HepG2 (cell line): Measurements from ENCODE around the gene PLA2G4B. TPM values are rescaled to one million over a fixed set of nuclear protein-coding genes. Genes with fewer than 3 reads are reported as not detected.

Experiments used
- ATAC-seq: fragments of 200-7000 bp; cut with Tn5 transposase; 3 replicates; pipeline ENCODE4 v1.9.1; 2020; ENCODE audit warnings: mild to moderate bottlenecking, moderate library complexity
- BruUV-seq: library from RNA; stranded (reverse); fragments of 400-500 nt; replicated peaks from 2 replicates; lab custom pipeline; 2021; lab: Mats Ljungman, UMichigan
- CTCF ChIA-PET: fragments of 300-600 bp; formaldehyde crosslinking; extraction: SDS; loops from one replicate; lab custom pipeline; 2021; ENCODE audit warnings: low total read pairs, inconsistent platforms, low intra/inter-chr PET ratio; lab: Yijun Ruan, JAX
- POLR2A ChIA-PET: fragments of 350-600 bp; sonication (Branson Sonifier 250); formaldehyde crosslinking; loops from one replicate; lab custom pipeline; 2020; ENCODE audit warnings: antibody characterized with exemption, inconsistent platforms; lab: Yijun Ruan, JAX
- DNase-seq: peaks from one replicate; pipeline ENCODE4 v3.0.0-alpha.2; 2015; ENCODE audit warnings: low spot score
- FAIRE-seq: peaks from 3 replicates; lab custom pipeline; 2011; peaks lifted over from hg19 to GRCh38; lab: Jason Lieb, UNC
- H2AFZ ChIP-seq: one replicate; pipeline ENCODE4 v1.6.1; 2011; ENCODE audit warnings: low read length, inconsistent platforms
- H3K27ac ChIP-seq: fragments of 300-600 bp; 3 replicates; pipeline ENCODE4 v1.8.0; 2011; ENCODE audit warnings: mixed run types, mild to moderate bottlenecking, mixed read lengths, low read length, inconsistent platforms; ENCODE audit not compliant: insufficient read depth; ENCODE audit errors: extremely low read length
- H3K27me3 ChIP-seq, 2 experiments: fragments of 200-600 bp in 1 of 2; 2 replicates in 1 of 2; 3 replicates in 1 of 2; pipeline versions ENCODE4 v1.6.0 to v1.8.0; 2011; ENCODE audit warnings: low read length in 2 of 2, mild to moderate bottlenecking in 2 of 2, moderate library complexity in 2 of 2, inconsistent platforms in 1 of 2; ENCODE audit not compliant: insufficient read depth in 2 of 2, control insufficient read depth in 1 of 2
- H3K36me3 ChIP-seq, 2 experiments: fragments of 200-600 bp in 1 of 2; replicated peaks in 1 of 2; 2 replicates in 1 of 2; 3 replicates in 1 of 2; pipeline versions ENCODE4 v1.5.1 to v1.8.0; 2011; ENCODE audit warnings: low read length in 2 of 2, inconsistent platforms in 1 of 2; ENCODE audit not compliant: insufficient read depth in 2 of 2, control insufficient read depth in 1 of 2
- H3K4me1 ChIP-seq: 2 replicates; pipeline ENCODE4 v1.5.1; 2012; ENCODE audit warnings: low read length, inconsistent platforms; ENCODE audit not compliant: insufficient read depth
- H3K4me2 ChIP-seq: 2 replicates; pipeline ENCODE4 v1.6.0; 2011; ENCODE audit warnings: low read depth, low read length, inconsistent platforms
- H3K4me3 ChIP-seq, 3 experiments: fragments of 200-600 bp in 1 of 3; sonication (generic), shearing (Covaris generic) in 1 of 3; replicated peaks in 1 of 3; 2 replicates each; pipeline ENCODE4 v1.5.1; 2011 to 2016; ENCODE audit warnings: low read length in 3 of 3, inconsistent platforms in 2 of 3, low read depth in 2 of 3, mild to moderate bottlenecking in 2 of 3, control low read depth in 1 of 3, mixed read lengths in 1 of 3; ENCODE audit not compliant: insufficient read depth in 1 of 3
- H3K79me2 ChIP-seq: one replicate; pipeline ENCODE4 v1.6.1; 2011; ENCODE audit warnings: low read length, inconsistent platforms; ENCODE audit not compliant: insufficient read depth
- H3K9ac ChIP-seq: 2 replicates; pipeline ENCODE4 v1.6.0; 2011; ENCODE audit warnings: mild to moderate bottlenecking, low read depth, low read length, inconsistent platforms; ENCODE audit not compliant: insufficient read depth
- H3K9me3 ChIP-seq: 2 replicates; pipeline ENCODE4 v1.5.1; 2012; ENCODE audit warnings: mild to moderate bottlenecking, low read length
- H4K20me1 ChIP-seq: 2 replicates; pipeline ENCODE4 v1.6.0; 2011; ENCODE audit warnings: inconsistent platforms, mild to moderate bottlenecking, low read length, moderate library complexity; ENCODE audit not compliant: insufficient read depth
- ATM ChIP-seq: fragments of 450-650 bp; IDR thresholded peaks from 2 replicates; pipeline ENCODE4 v1.7.1; 2017; ENCODE audit warnings: mild to moderate bottlenecking, borderline replicate concordance
- CERS6 ChIP-seq: sonication (generic); formaldehyde crosslinking; IDR thresholded peaks from 2 replicates; pipeline ENCODE4 v1.5.0; 2020; ENCODE audit warnings: missing genetic modification reagents
- CREBL2 ChIP-seq: sonication (generic); formaldehyde crosslinking; IDR thresholded peaks from 2 replicates; pipeline ENCODE4 v1.8.1; 2023; ENCODE audit warnings: missing genetic modification reagents, mild to moderate bottlenecking, borderline replicate concordance
- FOXA1 ChIP-seq, 2 experiments: fragments of 450-650 bp in 1 of 2; sonication (generic) in 1 of 2; formaldehyde crosslinking in 1 of 2; IDR thresholded peaks; 2 replicates each; pipeline versions ENCODE4 v1.4.0 to v1.6.1; 2016 to 2020; ENCODE audit warnings: missing genetic modification reagents in 1 of 2
- HIC2 ChIP-seq: sonication (generic); formaldehyde crosslinking; IDR thresholded peaks from 2 replicates; pipeline ENCODE4 v1.9.0; 2022; ENCODE audit warnings: low read depth, missing genetic modification reagents
- HIVEP1 ChIP-seq: sonication (generic); formaldehyde crosslinking; IDR thresholded peaks from 2 replicates; pipeline ENCODE4 v1.4.0; 2020; ENCODE audit warnings: mild to moderate bottlenecking, missing genetic modification reagents
- PHF8 ChIP-seq: sonication (generic); formaldehyde crosslinking; IDR thresholded peaks from 2 replicates; pipeline ENCODE4 v1.5.0; 2020; ENCODE audit warnings: missing genetic modification reagents
- PLSCR1 ChIP-seq: sonication (generic); formaldehyde crosslinking; IDR thresholded peaks from 2 replicates; pipeline ENCODE4 v1.5.0; 2020; ENCODE audit warnings: missing genetic modification reagents, mild to moderate bottlenecking, borderline replicate concordance
- SIN3B ChIP-seq: fragments of 150-350 bp; IDR thresholded peaks from 2 replicates; pipeline ENCODE4 v1.6.1; 2014; ENCODE audit warnings: low read length
- SMC3 ChIP-seq: IDR thresholded peaks from 2 replicates; pipeline ENCODE4 v1.6.1; 2011; ENCODE audit warnings: low read length, improper control_type of control experiment
- ZMYM4 ChIP-seq: sonication (generic); formaldehyde crosslinking; IDR thresholded peaks from 2 replicates; pipeline ENCODE4 v1.8.1; 2023; ENCODE audit warnings: mild to moderate bottlenecking, missing genetic modification reagents
- ZNF557 ChIP-seq: sonication (generic); formaldehyde crosslinking; IDR thresholded peaks from 2 replicates; pipeline ENCODE4 v1.4.0; 2020; ENCODE audit warnings: missing genetic modification reagents
- ZNF652 ChIP-seq: IDR thresholded peaks from 2 replicates; pipeline ENCODE4 v1.6.1; 2016; ENCODE audit warnings: low read depth, borderline replicate concordance
- ZNF784 ChIP-seq: sonication (generic); formaldehyde crosslinking; IDR thresholded peaks from 2 replicates; pipeline ENCODE4 v1.5.1; 2020; ENCODE audit warnings: missing genetic modification reagents, mild to moderate bottlenecking, borderline replicate concordance
- ZSCAN30 ChIP-seq: sonication (generic); formaldehyde crosslinking; IDR thresholded peaks from 2 replicates; pipeline ENCODE4 v1.5.0; 2020; ENCODE audit warnings: mild to moderate bottlenecking, missing genetic modification reagents
- WGBS: methylation state at CpG from one replicate; pipeline ENCODE4 v1.1.6; 2017; ENCODE audit warnings: low lambda C conversion rate; 5-methylcytosine and 5-hydroxymethylcytosine counted together
- in situ Hi-C: cut with HindIII; loops from 2 replicates; pipeline ENCODE4 v1.10.0; 2017; ENCODE audit warnings: low pct_unique_long_range_greater_than_20kb; ENCODE audit not compliant: extremely low pct_ligation_motif_present
- intact Hi-C: fragments of 100-400 bp; cut with micrococcal nuclease; formaldehyde crosslinking; loops from one replicate; pipeline ENCODE4 v1.10.0; 2022; ENCODE audit not compliant: unreplicated experiment
- polyA plus RNA-seq, 8 experiments: library from polyadenylated mRNA; depleted of rRNA in 3 of 8; stranded (reverse) in 7 of 8; unstranded in 1 of 8; fragments of >200 nt; fragmentation: Illumina TruSeq in 4 of 8; extraction: Trizol in 4 of 8; gene quantifications; 2 replicates each; pipeline versions ENCODE4 v1.2.1 to v1.2.3, GENCODE V29; 2011 to 2016; ENCODE audit warnings: low read depth in 4 of 8, missing spikeins in 1 of 8, mixed read lengths in 1 of 8; ENCODE audit not compliant: insufficient read depth in 1 of 8
- total RNA-seq, 5 experiments: library from RNA; depleted of rRNA; stranded (reverse); fragments of >200 nt; fragmentation: Illumina TruSeq; extraction: Trizol; gene quantifications; 2 replicates each; pipeline ENCODE4 v1.2.3, GENCODE V29; 2016; ENCODE audit warnings: low read depth in 1 of 5

The PLA2G4B gene
- total and polyA plus RNA-seq, 2 of the 13 experiments (the other 11 are each of a cell fraction or from before 2014, with no cell fraction given), result 5.1 to 8.0 TPM

GRCh38 chr15:41791547-41791937 lies 47.1 kb upstream of the PLA2G4B start (continued):
- TF ChIP-seq ZNF557 (CRISPR knock-in tag) (no peak), ZMYM4 (CRISPR knock-in tag) (no peak), SIN3B (no peak), CREBL2 (CRISPR knock-in tag) (no peak), SMC3 (no peak), ZSCAN30 (CRISPR knock-in tag) (no peak)

- Histone ChIP-seq H3K4me2 (no peak overlapping the region), H3K9me3 (no peaks in the 10 kb centered on the region), H3K9ac (no peak overlapping the region), H3K27ac (no peak overlapping the region), H4K20me1 (no peaks in the 10 kb centered on the region), H3K36me3 (no peaks in the 10 kb centered on the region), H3K4me3 (no peak overlapping the region), H3K4me1 (peaks cover 47% of the 10 kb centered on the region), H3K27me3 (no peaks in the 10 kb centered on the region), H3K79me2 (peaks cover 2% of the 10 kb centered on the region), H2AFZ (no peak overlapping the region)
- DNase-seq (no peak), FAIRE-seq (no peak), ATAC-seq (no peak)
- CTCF ChIA-PET, result no interaction called here
- in situ Hi-C loops, result no loop called here
- POLR2A ChIA-PET, result no interaction called here
- BruUV-seq, result no TSS peak
- intact Hi-C loops, result no loop called here
- WGBS, result 97% methylated on average over 5 of the region's 5 CpGs
- no peak for TF ChIP-seq CERS6 (CRISPR knock-in tag)
- no peak for TF ChIP-seq HIC2 (CRISPR knock-in tag)
- no peak for TF ChIP-seq ZNF652 (CRISPR knock-in tag)
- TF ChIP-seq FOXA1 (IDR thresholded peaks at IDR 0.05), result no peak
- TF ChIP-seq FOXA1 (CRISPR knock-in tag; IDR thresholded peaks at IDR 0.05), result no peak
- no peak for TF ChIP-seq PHF8
- no peak for TF ChIP-seq HIVEP1 (CRISPR knock-in tag)
- no peak for TF ChIP-seq PLSCR1 (CRISPR knock-in tag)
- TF ChIP-seq ZNF784 (CRISPR knock-in tag), result no peak
- TF ChIP-seq ATM, result no peak
These were observed 46.5 kb upstream of the PLA2G4B start for GRCh38 chr15:41792000-41792637.
